ENCODE data around the gene TBCD. TPM values are rescaled to one million over a fixed set of nuclear protein-coding genes. Genes with fewer than 3 reads are reported as not detected.

The TBCD gene
- total RNA-seq, 1 donor from 2014 or later, result 59.8 TPM

- no peaks in the 10 kb centered on the region for H3K4me1 Mint-ChIP-seq (ENCODE audit: low read depth)
- TF ChIP-seq CTCF (IDR thresholded peaks at IDR 0.05), result peak; percentile 35
- H3K9me3 Mint-ChIP-seq (ENCODE audit: low read depth), result no peaks in the 10 kb centered on the region
- no peak overlapping the region for H3K4me3 Mint-ChIP-seq (ENCODE audit: unreplicated experiment)
- DNase-seq (ENCODE audit: low spot score), result peak; percentile 70
- peaks cover 27% of the 10 kb centered on the region for H3K36me3 Mint-ChIP-seq (ENCODE audit: low read depth)
- no peaks in the 10 kb centered on the region for H3K27me3 Mint-ChIP-seq (ENCODE audit: low read depth)
- H3K27ac Mint-ChIP-seq (ENCODE audit: unreplicated experiment), result no peak overlapping the region
These were observed 182.0 kb downstream of the TBCD start for GRCh38 chr17:82933911-82934310.

DNA sequence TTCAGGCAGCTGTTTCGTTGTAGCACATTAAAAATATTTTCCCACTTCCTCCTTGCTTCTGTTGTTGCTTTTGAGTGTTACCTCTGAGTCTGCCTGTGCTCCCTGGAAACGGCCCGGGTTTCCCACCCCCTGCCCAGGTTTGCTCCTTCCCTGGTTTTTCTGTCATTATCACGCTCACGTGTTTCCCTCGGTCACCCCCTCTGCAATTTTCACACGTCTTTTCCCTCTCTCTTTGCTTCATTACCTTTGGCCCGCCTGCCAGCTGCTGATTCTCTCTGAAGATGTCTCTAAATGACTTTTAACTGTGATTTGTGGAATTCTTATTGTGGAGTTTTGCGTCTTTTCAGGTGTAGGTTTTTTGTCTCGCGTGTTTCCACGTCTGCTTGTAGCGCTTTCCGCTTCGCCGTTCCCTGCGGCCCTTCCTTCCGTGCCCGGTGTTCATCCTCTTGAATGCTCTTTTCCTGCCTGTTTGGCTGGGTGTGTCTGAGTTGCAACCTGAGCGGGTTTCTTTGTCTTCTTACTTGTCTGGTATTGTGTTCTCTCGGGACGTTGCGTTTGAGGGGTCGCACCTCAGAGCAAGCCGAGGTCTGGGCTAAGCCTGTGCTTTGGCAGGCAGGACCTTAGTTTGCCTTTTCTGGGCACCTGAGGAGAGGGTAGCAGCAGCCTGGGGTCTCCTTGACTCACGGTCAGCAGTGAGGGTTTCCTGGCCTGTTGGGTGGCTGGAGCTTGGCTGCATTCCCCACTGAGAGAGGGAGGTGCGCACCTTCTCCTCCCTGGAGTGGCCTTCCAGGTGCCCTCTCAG is 184.3 kb downstream of the TBCD start:
- H3K27me3 Mint-ChIP-seq (ENCODE audit: low read depth), result no peaks in the 10 kb centered on the region
- H3K27ac Mint-ChIP-seq (ENCODE audit: unreplicated experiment), result no peak overlapping the region
- H3K4me1 Mint-ChIP-seq (ENCODE audit: low read depth), result no peaks in the 10 kb centered on the region
- no peak overlapping the region for H3K4me3 Mint-ChIP-seq (ENCODE audit: unreplicated experiment)
- no peak for TF ChIP-seq CTCF (IDR thresholded peaks at IDR 0.05)
- H3K36me3 Mint-ChIP-seq (ENCODE audit: low read depth), result peaks cover 12% of the 10 kb centered on the region
- H3K9me3 Mint-ChIP-seq (ENCODE audit: low read depth), result no peaks in the 10 kb centered on the region
- peak; percentile 51 for DNase-seq (ENCODE audit: low spot score)

- Mint-ChIP-seq H3K4me3 (ENCODE audit: unreplicated experiment) (no peak overlapping the region), H3K9me3 (ENCODE audit: low read depth) (no peaks in the 10 kb centered on the region), H3K4me1 (ENCODE audit: low read depth) (no peaks in the 10 kb centered on the region), H3K27ac (ENCODE audit: unreplicated experiment) (no peak overlapping the region), H3K36me3 (ENCODE audit: low read depth) (peaks cover 8% of the 10 kb centered on the region), H3K27me3 (ENCODE audit: low read depth) (no peaks in the 10 kb centered on the region)
- TF ChIP-seq CTCF (IDR thresholded peaks at IDR 0.05), result no peak
- DNase-seq (ENCODE audit: low spot score), result peak; percentile 69
These were observed 184.9 kb downstream of the TBCD start for GRCh38 chr17:82936768-82937171.

DNA sequence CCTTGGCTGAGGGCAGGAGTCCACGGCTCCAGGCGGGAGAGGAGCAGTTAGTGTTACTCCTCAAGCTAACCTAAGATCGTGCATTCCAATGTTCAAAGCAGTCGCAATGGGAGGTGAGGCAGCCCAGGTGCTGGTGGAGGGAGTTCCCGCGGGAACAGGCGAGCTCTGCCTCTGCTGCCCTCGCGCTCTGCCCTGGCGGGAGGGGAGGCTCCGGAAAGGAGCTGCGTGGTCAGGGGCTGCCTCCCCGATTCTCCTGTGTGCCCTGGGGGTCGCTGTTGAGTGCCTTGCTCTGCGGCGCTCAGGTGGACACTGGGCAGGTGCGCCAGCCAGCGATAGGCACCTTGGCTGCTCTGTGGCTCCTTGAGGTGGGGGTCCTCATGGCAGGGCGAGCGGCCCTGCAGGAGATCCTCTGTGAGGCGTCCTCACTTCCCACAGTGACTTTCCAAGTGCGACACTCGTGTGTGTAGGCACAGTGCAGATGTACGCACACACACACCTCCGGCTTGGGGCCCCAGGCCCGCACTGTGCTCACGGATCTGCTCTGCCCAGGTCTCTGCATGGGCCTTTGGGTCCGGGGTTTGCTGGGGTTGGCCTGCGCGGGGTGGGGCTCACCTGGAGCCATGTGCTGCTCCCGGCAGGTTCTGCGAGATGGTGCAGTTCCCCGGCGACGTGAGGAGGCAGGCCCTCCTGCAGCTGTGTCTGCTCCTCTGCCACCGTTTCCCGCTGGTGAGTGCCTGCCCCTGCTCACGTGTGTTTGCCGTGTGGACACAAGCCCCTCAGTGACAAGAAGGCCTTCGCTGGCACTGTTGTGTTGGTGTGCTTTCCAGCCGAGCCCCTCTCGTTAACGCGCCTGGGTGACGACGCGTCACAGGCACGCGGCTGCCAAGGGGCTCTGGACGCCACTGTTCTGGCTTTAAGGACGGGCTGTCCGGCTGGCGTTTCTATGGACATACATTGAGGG is 185.8 kb downstream of the TBCD start:
- Mint-ChIP-seq H3K27ac (ENCODE audit: unreplicated experiment) (no peak overlapping the region), H3K4me3 (ENCODE audit: unreplicated experiment) (no peak overlapping the region), H3K9me3 (ENCODE audit: low read depth) (no peaks in the 10 kb centered on the region), H3K27me3 (ENCODE audit: low read depth) (no peaks in the 10 kb centered on the region), H3K36me3 (ENCODE audit: low read depth) (peaks cover 9% of the 10 kb centered on the region), H3K4me1 (ENCODE audit: low read depth) (no peaks in the 10 kb centered on the region)
- DNase-seq (ENCODE audit: low spot score), result peak; percentile 86
- TF ChIP-seq CTCF (IDR thresholded peaks at IDR 0.05), result no peak

DNA sequence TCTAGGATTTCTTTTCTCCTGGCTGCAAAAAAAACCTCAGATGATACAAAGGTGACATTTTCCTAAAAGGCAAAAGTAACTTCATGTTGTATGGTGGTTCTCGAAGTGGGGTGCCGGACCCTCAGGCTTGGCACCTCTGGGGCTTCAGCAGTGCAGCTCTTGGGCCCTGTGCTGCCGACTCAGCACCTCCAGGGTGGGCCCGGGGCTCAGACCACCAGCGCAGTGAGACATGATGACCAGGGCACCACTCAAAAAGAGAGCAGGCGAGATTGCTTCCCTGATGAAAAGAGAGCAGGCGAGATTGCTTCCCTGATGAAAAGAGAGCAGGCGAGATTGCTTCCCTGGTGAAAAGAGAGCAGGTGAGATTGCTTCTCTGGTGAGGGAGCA is 186.6 kb downstream of the TBCD start:
- no peak for TF ChIP-seq CTCF (IDR thresholded peaks at IDR 0.05)
- H3K27ac Mint-ChIP-seq (ENCODE audit: unreplicated experiment), result no peak overlapping the region
- peak; percentile 54 for DNase-seq (ENCODE audit: low spot score)
- H3K27me3 Mint-ChIP-seq (ENCODE audit: low read depth), result no peaks in the 10 kb centered on the region
- no peaks in the 10 kb centered on the region for H3K4me1 Mint-ChIP-seq (ENCODE audit: low read depth)
- H3K36me3 Mint-ChIP-seq (ENCODE audit: low read depth), result peaks cover 16% of the 10 kb centered on the region
- H3K9me3 Mint-ChIP-seq (ENCODE audit: low read depth), result no peaks in the 10 kb centered on the region
- no peak overlapping the region for H3K4me3 Mint-ChIP-seq (ENCODE audit: unreplicated experiment)
